Inflammatory macrophage treated with lipopolysaccharide for 4 hours (primary cell): ENCODE measurements around the gene LRTM2.
"Not testable (repeated sequence)": the region's sequence is repeated elsewhere in the genome, so short reads cannot be mapped to it uniquely, and the experiment has no call there.

ENCODE experiments used
- DNase-seq: peaks from one replicate; pipeline ENCODE4 v3.0.0-alpha.2; 2020

Gene LRTM2

DNA sequence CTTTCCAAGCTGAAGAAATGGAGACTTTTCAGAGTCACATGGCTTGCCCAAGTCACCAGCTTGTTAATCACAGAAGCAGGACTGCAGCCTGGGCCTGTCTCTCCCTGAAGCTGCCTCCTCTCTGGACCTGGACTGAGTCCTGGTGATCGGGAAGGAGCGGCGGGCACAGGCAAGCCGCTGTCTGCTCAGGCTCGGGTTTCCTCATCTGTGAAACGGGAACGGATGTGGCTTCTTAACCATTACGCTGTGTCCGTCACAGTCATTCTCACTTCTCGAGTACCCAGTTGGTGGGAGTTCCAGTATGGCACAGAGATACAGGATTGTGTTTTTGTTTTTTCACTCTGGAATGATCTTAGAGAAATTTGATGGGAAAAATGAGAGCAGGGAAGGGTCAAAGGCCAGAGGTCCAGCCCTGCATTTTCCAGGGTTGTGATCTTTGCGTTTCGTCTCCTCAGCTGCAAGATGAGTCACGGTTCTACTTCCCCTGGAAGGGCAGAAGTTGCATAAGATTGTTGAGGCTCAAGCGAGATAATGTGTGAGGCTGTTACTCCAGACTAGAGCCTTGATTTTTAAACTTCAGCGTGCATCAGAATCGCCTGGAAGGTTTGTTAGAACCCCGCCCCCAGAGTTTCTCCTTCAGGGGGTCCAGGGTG is 7.6 kb upstream of the LRTM2 start:
- peak; percentile 91 for DNase-seq

DNA sequence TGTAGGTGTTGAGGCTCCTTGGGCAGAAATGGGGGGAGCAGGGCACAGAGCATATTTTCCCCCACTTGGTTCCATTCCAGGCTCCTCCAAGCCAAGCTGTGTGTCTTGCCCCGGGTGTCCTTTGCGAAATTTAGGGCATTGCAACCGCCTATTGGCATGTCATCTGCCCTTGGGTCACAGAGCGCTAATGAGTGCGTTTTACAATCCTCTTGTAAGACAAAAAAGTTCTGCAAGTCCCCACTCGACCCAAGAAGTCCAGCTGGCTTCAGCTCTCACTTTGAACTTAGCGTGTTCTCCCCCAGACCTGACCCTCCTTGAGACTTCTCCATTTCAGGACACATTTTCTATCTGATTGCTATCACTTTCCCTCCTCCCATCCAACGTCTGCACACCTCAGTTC is 6.1 kb upstream of the LRTM2 start:
- peak; percentile 40 for DNase-seq

GRCh38 chr12:1815108-1815507 is 5.3 kb upstream of the LRTM2 start:
- DNase-seq, result no peak

DNA sequence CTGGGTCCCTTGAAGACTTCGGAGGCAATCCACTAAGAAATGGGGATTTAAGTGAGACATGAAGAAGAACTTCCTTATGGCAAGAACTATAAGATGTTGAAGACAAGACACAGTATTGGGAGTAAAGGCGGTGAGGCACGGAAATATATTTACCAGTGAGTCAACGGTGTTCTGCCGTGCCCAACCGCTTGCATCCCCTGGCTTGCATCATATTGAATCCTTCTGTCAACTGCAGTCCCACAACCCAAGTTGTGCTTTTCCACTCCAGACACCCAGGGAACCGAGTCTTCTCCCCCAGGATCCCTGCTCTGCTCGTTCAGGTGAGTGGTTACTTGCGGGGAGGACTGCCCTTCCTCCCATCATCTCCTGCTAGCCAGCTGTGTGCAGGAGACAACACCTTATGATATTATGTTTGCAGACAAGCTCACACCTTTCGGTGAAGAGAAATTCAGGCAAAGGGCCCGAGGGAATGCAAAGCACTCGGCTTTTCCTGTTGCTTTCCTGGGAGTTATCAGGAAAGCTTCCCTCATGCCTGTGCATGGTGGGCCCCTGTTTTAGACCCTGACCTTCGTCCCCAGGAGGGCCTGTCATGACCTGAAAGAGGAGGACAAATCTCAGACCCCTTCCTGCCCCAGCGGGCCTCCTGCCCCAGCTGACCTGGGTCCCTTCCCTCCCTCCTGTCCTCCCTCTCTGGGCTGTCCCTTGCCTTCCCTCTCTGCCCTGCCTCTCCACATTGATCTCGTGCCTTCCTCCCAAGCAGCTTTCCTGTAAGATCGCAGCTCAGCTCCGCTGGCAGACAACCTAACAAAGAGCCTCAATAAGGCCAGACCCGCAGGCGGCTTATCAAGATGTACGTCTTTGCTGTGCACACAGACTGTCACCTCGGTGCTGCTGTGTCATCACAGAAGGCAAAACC is 4.3 kb upstream of the LRTM2 start:
- DNase-seq, result no peak

DNA sequence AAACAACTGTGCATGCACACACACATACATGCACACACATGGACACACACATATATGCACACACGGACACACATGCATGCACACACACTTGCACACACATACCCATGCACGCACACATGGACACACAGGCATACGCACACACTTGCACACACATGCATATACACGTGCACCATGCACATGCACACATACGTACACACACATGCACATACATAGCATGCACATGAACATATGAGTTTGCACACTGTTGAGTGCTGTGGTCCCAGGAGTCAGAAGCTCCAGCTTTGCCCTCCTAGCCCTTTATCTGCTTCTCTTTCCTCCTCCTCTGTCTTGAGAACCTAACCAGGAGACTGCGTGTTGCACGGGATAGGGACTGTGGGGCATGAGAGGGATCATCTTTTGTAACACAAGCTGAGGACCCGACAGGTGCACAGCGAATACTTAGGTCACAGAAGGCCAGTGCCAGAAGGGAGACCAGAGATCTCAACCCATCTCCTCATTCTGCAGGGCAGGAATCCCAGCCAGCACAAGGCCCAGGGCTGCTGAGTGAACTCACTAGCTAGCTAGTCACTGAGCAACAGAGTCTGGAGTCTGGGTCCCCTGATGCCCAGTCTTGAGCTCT is 3.5 kb upstream of the LRTM2 start:
- no peak for DNase-seq

DNA sequence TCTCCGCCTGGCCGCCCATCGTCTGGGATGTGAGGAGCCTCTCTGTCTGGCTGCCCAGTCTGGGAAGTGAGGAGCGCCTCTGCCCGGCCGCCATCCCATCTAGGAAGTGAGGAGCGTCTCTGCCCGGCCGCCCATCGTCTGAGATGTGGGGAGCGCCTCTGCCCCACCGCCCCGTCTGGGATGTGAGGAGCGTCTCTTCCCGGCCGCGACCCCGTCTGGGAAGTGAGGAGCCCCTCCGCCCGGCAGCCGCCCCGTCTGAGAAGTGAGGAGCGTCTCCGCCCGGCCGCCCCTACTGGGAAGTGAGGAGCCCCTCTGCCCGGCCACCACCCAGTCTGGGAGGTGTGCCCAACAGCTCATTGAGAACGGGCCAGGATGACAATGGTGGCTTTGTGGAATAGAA is 2.4 kb upstream of the LRTM2 start:
- DNase-seq, result not testable (repeated sequence)

DNA sequence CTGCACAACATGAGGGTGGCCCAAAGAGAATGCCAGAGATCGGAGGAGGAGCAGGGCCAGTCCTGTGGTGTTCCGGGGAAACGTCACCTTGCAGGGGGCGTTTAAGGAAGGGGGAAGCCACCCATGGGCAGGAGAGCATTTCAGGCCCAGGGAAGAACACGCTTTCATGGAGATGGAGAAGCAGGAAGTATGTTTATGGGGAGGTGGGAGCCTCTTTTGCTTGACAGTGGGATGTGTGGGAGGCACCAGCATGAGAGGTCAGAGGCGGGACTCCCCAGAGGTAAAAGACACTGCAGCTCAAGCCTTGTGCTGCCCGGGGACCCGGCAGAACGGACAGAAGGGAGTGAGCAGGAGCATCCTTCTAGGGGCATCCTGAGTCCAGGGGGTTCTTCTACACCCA is 1.3 kb upstream of the LRTM2 start:
- no peak for DNase-seq

- DNase-seq, result no peak
These were observed 794 bp upstream of the LRTM2 start for GRCh38 chr12:1819571-1819970.

DNA sequence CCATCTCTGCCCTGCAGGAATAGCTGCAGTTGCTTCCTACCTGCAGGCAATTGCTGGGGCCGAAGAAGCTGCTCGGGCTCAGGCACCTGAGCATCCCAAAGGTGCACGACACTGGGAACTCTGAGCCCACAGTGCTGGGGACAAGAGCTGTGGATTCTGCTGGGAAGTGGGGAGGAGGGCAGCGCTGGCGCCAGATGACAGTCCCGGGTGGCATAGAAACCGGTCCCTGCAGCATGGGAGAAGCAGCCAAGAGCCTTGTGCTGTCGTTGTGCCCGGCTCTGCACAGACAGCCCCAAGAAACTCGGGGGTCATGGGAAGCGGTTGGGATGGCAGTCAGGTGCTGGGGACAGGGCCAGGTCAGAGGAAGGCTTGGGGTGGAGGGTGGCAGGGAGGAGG is 529 bp downstream of the LRTM2 start:
- DNase-seq, result no peak

DNA sequence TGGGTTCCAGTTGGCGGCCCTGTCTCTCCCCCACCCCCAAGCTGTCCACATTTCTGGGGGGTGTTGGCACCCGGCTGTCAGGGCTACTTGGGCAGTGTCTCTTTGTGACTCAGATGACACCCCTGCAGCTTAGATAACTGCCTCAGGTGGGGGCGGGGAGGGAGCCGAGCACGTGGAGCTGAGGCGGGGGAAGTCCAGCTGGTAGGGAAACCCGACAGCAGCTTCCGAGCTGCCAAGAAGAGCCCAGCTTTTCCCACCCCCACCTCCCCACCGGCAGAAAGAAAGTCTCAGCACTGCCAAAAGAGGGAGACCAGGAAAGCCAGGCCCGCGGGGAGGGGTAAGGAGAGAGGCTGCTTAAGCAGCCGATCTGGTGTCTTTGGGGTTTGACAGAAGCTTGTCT is 1.4 kb downstream of the LRTM2 start:
- no peak for DNase-seq

GRCh38 chr12:1822699-1823098 is 2.3 kb downstream of the LRTM2 start:
- no peak for DNase-seq

DNA sequence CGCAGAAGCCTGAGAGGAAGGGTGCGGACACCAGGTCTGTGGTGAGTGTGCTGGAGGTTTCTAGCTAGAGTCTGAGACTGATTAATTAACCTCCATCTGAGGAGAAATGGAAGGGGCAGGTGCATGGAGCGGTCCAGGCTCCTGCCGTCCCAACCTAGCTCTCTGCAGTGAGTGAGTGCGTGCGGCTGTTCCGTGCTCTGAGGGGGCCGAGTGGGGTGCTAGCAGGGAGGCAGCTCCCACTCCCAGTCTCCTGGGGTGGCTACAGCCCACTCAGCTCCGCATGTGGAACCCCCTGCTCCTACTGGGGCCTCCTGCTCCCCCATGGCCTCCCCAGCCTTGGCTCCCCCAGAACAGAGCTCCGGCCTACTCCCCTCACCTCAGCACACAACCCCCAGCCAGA is 2.9 kb downstream of the LRTM2 start:
- no peak for DNase-seq

DNA sequence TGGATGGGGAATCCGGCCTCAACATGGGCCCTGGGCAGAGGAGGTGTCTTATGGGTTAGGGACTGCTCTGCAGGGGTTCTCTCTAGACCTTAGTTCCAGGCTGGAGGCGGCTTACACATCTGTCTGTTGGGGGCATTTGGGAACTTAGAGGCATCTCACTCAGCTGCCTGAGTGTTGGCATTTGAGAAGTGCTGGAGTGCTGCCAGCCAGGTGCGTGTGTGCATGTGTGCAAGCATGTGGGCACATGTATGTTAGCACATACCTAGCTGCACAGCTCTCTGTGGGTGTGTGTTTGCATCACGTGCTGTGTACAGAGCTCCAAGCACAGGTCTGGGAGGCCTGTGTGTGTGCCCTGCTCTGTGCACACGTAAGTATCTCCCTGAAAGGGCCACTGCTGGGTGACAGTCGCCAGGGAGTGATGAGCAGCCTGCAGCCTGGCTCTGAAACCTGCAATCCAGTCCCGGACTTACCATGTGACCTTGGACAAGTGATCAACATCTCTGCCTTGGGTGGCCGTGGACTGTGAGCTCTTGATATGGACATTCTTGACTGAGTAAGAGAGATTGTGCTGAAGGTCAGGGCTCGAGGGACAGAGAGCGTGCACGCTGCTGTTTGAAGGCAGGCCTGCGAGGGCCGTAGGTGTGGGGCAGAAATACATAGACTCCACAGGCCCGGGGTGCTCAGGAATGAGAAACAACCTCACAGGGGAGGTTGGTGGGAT is 5.2 kb downstream of the LRTM2 start:
- no peak for DNase-seq

- no peak for DNase-seq
These were observed 6.0 kb downstream of the LRTM2 start for GRCh38 chr12:1826401-1826800.

DNA sequence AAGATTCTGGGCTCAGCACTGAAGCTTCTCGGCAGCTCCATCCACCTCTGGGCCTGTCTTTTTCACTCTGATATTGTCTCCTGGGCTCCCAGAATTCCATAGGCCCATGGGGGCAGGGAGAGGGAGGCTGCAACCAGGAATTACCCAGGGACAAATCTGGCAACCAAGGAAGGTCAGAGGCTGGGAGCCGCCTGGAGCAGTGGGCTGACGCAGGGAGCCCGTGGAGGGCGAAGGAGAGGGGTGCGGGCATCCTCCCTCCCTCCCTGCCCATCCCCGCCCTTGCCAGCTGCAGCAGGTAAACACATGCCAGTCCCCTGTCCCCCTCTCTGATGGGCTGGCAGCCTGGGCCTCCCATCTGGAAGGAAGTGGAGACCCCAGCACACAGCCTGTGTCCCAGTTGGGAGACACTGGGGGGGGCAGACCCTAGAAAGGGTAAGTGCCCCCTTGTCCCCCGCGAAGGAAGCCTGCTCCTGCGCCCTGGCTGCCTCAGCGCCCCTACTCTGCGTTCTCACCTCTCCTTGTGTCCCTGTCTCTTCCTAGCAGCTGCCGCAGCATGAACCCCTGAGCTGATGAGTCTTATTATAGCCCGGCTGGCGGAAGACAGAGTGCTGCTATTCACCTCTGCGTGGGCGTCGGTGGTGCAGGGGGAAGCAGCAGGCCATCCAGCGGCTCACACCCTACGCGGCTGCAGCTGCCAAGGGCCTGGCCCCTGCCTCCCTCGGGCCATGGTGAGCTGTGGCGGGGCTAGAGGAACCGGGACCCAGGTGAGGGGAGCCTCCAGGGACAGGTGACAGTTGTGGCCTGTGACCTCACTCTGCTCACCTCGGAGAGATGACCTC is 6.7 kb downstream of the LRTM2 start:
- DNase-seq, result no peak

DNA sequence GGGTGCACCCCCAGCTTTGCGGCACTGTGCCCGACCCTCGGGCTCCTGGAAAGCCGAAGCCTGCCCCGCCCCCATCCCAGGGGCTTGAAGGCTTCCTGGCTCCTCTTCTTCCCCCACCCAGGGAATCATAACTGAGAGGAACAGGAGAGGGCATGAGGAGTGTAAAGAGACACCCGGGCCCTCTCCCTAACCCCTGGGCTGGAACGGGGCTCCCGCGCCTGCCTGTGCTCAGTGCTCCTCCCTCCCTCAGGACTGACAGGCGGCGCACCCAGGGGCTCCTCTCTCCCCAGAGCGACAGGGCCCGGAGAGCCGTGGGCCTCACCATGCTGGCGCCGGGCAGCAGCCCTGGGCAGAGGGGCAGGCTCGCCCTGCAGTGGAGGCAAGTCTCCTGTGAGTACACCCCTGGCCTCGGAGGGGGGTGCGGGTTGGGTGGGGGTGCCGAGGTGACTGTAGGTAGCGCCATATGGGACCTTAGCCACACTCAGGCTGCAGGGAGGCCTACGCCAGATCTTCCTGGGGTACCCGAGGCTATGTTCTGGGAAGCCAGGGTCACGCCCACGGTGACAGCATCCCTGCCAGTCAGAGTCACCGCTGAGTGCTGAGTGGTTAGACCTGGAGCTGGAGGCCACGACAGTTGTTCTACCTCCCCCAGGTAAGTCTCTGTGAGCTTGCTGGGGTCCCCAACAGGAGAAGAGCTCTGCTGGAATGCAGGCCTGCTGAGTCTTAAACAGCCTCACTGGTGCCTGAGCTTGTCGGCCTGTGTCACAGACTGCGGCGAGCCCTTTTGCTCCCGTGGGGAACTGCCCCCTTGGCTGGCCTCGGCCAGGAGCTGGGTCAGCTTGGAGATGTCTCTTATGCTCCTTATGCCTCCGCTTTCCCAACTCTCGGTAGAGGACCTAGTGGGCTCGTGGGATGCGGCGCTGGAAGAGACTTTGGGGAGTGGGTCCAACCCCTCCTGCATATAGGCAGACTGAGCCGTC is 7.8 kb downstream of the LRTM2 start:
- DNase-seq, result no peak

DNA sequence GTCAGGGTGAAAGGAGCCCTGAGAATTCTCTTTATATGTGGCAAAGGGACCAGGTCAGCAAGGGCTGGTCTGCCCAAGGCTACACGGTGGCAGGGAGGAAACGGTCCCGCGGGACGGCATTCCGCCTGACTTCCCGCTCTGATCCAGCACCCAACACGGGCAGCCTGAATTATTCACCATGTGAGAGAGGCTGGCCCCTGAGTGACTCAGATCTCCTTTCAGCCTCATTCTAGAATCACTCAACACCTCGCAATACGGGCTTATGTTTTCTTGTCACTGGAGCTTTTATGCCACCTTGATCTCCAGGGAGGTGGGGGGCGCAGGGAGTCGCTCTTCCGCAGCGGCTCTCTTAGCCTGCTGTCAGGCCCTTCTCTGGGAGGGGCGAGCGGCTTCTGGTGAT is 8.5 kb downstream of the LRTM2 start:
- DNase-seq, result no peak

DNA sequence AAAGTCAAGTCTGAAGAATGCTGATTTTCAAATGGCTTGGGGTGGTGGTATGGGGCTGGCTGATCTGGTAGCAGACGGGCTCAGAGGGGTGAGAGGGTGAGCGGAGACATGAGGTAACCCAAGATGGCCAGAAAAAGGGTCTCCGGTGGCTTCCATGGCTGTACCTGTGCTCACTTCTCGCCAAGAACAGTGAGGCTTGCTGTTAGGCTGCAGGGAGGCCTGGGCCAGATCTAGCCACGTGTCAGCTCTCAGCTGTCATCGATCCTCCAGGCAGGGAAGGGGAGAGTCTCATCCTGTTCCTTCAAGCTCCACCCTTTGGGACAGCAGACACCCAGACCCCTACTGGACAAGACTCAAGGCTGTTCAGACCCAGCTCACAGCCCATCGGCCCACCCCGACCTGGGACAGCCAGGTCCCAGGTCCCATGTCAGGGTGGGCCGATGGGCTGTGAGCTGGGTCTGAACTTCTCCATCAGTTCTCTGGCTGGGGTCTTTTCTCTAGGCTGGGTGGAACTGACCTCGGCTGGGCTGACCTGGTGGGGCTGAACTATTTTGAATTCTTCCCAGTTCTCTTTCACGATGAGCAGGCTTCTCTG is 9.0 kb downstream of the LRTM2 start:
- no peak for DNase-seq

DNA sequence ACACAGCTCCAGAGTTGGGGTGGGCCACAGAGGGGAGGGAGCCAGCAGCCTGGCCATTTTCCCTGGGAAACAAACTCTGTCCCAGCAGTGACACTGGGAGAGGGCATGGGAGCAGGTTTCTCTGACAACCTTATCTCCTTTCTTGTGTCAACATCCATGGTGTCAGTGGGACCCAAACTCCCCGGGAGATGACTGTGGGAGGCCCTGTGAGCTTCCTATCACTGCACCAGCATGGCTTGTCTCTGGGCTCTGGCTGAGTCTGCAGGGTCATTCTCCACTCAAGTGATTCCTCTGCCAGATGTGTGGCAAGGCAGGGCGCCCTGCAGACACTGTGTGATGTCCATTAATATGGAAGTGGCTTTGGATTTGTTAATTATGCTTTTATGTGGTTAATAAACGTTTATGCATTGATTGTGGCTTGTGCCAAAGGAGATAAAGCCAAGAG is 10.1 kb downstream of the LRTM2 start:
- DNase-seq, result no peak
